ENCODE measurements around the gene LARGE1. TPM values are rescaled to one million over a fixed set of nuclear protein-coding genes. Genes with fewer than 3 reads are reported as not detected.

Gene LARGE1
- total and polyA plus RNA-seq, 5 donors: 23.8 to 100.0 (median 73.1) TPM

DNA sequence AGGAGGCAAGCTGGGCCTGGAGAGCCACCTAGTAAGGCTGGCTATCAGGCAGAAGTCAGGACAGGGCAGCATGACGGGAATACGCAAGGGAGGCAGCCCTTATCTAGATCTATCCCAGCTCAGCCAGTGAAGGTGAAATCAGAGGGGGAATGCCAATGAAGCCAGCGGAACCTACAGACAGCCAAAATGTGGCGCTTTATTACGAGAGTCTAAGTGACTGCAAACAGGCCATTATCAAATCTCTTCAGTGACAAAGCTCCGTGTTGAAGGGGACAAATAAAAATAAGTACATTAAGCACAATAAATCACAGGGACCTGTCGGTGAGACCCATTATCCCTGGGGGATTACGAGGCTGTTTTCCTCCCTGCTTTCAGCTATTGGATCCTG lies 22.8 kb downstream of the LARGE1 start:
- DNase-seq (no peak), ATAC-seq (peak; percentile 49 to 52)
- Histone ChIP-seq H3K27me3 (ENCODE audit: control insufficient read depth, insufficient read depth) (no peaks in the 10 kb centered on the region), H3K27ac (ENCODE audit: low read length) (peak overlapping the region; percentile 12), H3K4me3 (ENCODE audit: low read length) (no peak overlapping the region), H3K9me3 (ENCODE audit: control insufficient read depth, low read length) (no peaks in the 10 kb centered on the region), H3K4me1 (ENCODE audit: control insufficient read depth, insufficient read depth, low read length) (peaks cover 13% of the 10 kb centered on the region)
- intact Hi-C loops (cut with DNase I): no loop called here
- WGBS: 58% methylated on average over 8 of the region's 8 CpGs

DNA sequence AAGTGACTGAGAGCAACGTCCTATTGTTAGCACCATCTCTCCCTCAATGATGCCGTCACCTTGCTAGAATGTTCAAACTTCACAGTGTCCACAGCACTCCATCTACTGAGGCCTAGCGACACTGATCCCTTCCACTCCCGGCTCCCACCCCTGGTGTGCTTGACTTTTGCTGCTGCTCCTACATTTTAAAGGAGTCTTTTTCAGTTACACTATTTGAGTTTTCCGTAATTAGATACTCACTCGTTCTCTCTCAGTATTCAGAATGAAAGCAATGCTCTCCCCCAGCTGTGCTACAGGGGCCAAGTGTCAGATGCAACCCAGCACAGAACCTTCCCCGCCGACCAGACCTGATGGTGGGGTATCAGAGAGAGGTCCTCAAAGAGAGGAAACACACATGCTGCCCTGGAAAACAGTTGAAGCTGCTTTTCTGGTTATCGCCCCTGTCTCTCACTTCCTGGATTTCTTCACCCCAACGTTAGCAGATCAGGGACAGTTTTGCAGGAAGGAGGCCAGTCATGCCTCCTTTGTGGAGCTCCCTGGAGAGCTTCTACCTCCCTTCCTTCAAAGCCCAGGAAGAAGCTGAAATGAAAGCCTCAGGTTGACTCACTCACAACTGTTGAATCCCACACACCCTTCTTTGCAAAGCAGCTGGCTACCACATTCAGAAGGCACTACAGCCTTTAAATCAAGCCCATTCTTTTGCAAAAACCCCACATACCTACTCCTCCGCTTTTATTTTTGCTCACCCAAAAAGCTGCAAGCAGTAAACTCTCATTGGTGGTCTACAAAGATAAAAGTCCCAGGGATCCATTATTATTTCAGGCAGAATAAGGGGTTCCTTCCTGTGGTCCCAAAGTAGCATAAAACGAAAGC lies 23.5 kb downstream of the LARGE1 start:
- intact Hi-C loops (cut with DNase I): no loop called here
- Histone ChIP-seq H3K4me1 (ENCODE audit: control insufficient read depth, insufficient read depth, low read length) (peaks cover 15% of the 10 kb centered on the region), H3K27me3 (ENCODE audit: control insufficient read depth, insufficient read depth) (no peaks in the 10 kb centered on the region), H3K27ac (ENCODE audit: low read length) (peak overlapping the region; percentile 12), H3K9me3 (ENCODE audit: control insufficient read depth, low read length) (no peaks in the 10 kb centered on the region), H3K4me3 (ENCODE audit: low read length) (no peak overlapping the region)
- no peak for DNase-seq
- peak in 1 of 2 donors; percentile 18 for ATAC-seq
- WGBS: 75% methylated on average over 12 of the region's 12 CpGs

DNA sequence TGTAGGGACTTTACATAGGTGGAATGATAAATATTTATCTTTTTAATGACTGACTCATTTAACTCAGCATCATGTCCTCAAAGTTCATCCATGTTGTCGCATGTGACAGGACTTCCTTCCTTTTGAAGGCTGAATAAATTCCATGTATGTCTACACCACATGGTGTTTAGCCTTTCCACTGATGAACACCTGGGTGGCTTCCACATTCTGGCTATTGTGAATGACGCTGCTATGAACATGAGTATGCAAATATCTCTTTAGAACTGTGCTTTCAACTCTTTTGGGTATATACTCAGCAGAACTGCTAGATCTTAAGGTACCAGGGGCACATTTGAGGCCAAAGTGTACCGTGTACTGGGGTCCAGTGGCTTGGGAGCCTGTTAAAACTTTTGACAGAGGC lies 24.1 kb downstream of the LARGE1 start:
- H3K4me1 ChIP-seq (ENCODE audit: control insufficient read depth, insufficient read depth, low read length): peaks cover 15% of the 10 kb centered on the region
- ATAC-seq: no peak
- no peak for DNase-seq
- H3K27me3 ChIP-seq (ENCODE audit: control insufficient read depth, insufficient read depth): no peaks in the 10 kb centered on the region
- H3K4me3 ChIP-seq (ENCODE audit: low read length): no peak overlapping the region
- intact Hi-C loops (cut with DNase I): no loop called here
- 93% methylated on average over 3 of the region's 3 CpGs for WGBS
- H3K27ac ChIP-seq (ENCODE audit: low read length): no peak overlapping the region
- no peaks in the 10 kb centered on the region for H3K9me3 ChIP-seq (ENCODE audit: control insufficient read depth, low read length)

DNA sequence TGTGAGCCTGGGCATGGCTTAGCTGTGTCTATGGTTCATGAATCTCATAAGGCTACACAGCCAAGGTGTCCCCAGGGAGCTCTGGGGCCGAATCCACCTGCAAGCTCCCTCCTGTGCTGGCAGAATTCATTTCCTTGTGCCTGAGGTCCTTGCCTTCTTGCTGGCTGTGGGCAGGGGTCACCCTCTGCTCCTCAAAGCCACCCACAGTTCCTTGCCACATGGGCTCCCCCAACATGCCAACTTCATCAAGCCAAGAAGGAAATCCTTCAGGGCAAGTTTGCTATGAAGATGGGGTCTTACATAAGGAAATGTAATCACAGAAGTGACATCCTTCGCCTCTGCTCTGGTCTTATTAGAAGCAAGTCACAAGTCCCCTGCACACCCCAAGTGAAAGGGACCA lies 24.8 kb downstream of the LARGE1 start:
- no peak for ATAC-seq
- Histone ChIP-seq H3K27me3 (ENCODE audit: control insufficient read depth, insufficient read depth) (no peaks in the 10 kb centered on the region), H3K27ac (ENCODE audit: low read length) (no peak overlapping the region), H3K4me3 (ENCODE audit: low read length) (no peak overlapping the region), H3K9me3 (ENCODE audit: control insufficient read depth, low read length) (no peaks in the 10 kb centered on the region), H3K4me1 (ENCODE audit: control insufficient read depth, insufficient read depth, low read length) (peaks cover 15% of the 10 kb centered on the region)
- 99% methylated on average over 2 of the region's 2 CpGs for WGBS
- intact Hi-C loops (cut with DNase I): no loop called here
- DNase-seq: no peak

DNA sequence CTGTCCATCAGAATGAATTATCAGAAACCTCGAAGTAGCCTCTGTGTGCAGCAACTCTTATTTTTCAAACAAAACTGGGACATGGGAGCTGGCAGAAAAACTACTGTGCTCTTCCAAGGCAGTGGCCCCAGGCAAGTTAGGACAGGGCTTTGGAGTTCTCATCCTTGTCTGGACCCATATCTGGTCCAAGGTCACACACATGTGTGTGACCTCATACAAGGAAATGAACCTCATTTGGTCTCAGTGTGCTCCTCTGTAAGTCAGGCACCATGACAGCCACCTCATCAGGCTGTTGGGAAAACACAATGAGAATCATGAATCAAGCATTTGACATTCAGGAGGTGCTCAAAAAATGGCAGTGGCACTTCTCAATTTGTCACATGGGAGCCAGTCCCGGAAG lies 25.8 kb downstream of the LARGE1 start:
- intact Hi-C loops (cut with DNase I): no loop called here
- DNase-seq (no peak), ATAC-seq (no peak)
- Histone ChIP-seq H3K4me1 (ENCODE audit: control insufficient read depth, insufficient read depth, low read length) (peaks cover 19% of the 10 kb centered on the region), H3K9me3 (ENCODE audit: control insufficient read depth, low read length) (no peaks in the 10 kb centered on the region), H3K4me3 (ENCODE audit: low read length) (no peak overlapping the region), H3K27ac (ENCODE audit: low read length) (no peak overlapping the region), H3K27me3 (ENCODE audit: control insufficient read depth, insufficient read depth) (no peaks in the 10 kb centered on the region)
- WGBS: 80% methylated on average over 2 of the region's 2 CpGs

DNA sequence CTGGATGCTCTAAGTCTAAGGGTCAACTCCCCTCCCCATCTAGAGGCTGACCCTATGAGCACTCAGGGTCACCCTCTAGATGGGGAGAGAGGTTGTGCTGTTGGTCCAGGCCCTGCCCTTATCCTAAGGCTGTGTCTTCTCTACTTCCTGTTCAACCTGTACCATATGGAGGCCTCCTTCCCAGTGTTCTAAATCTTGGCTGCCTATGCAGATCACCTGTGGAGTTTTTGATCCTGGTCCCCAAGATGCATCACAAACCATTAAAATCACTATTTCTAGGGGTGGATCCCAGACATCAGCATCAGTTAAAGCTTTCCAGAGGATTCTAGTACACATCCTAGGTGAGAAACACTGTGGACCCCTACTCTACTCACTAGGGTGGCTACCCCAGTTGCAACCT lies 26.2 kb downstream of the LARGE1 start:
- no peaks in the 10 kb centered on the region for H3K27me3 ChIP-seq (ENCODE audit: control insufficient read depth, insufficient read depth)
- intact Hi-C loops (cut with DNase I): no loop called here
- ATAC-seq: no peak
- peaks cover 16% of the 10 kb centered on the region for H3K4me1 ChIP-seq (ENCODE audit: control insufficient read depth, insufficient read depth, low read length)
- DNase-seq: no peak
- no peak overlapping the region for H3K4me3 ChIP-seq (ENCODE audit: low read length)
- no peaks in the 10 kb centered on the region for H3K9me3 ChIP-seq (ENCODE audit: control insufficient read depth, low read length)
- H3K27ac ChIP-seq (ENCODE audit: low read length): no peak overlapping the region

DNA sequence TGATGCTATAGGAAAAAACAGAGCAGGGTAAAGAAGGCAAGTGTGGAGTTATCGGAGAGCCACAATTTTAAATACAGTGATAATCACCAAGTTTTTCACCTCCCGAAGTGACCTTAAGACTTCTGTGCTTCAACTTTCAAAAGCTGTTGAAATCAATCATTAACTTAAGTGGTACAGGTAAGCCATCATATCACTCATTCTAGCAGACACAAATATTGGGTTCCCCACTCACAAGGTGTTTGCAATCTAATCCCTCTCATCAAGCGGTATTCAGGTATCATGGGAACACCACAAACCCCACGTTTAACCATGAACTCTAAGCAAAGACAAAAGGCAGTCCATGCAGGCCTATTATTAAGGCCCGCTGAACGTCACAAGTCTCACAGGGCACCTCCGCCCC lies 26.8 kb downstream of the LARGE1 start:
- DNase-seq (no peak), ATAC-seq (no peak)
- intact Hi-C loops (cut with DNase I): no loop called here
- Histone ChIP-seq H3K27me3 (ENCODE audit: control insufficient read depth, insufficient read depth) (no peaks in the 10 kb centered on the region), H3K4me3 (ENCODE audit: low read length) (no peak overlapping the region), H3K9me3 (ENCODE audit: control insufficient read depth, low read length) (no peaks in the 10 kb centered on the region), H3K4me1 (ENCODE audit: control insufficient read depth, insufficient read depth, low read length) (peaks cover 16% of the 10 kb centered on the region), H3K27ac (ENCODE audit: low read length) (no peak overlapping the region)
- 96% methylated on average over 7 of the region's 7 CpGs for WGBS

DNA sequence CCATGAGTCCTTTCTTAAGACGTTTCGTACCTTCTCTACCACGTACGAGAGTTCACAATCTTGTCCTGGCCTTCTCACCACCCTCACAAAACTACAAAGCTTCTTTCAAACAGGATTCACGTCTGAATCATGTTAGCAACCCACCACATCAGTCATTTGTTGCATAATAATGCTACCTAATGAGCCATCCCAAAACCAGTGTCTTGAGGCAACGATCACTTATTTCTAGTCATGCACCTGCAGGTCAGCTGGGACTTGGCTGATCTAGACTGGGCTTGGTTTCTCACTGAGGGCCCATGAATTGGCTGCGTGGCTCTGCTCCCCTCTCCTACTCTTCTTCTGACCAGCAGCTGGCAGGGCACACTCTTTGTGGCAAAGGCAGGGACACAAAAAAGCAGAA lies 28.3 kb downstream of the LARGE1 start:
- no peak for ATAC-seq
- Histone ChIP-seq H3K27ac (ENCODE audit: low read length) (no peak overlapping the region), H3K9me3 (ENCODE audit: control insufficient read depth, low read length) (no peaks in the 10 kb centered on the region), H3K27me3 (ENCODE audit: control insufficient read depth, insufficient read depth) (no peaks in the 10 kb centered on the region), H3K4me3 (ENCODE audit: low read length) (no peak overlapping the region), H3K4me1 (ENCODE audit: control insufficient read depth, insufficient read depth, low read length) (peaks cover 10% of the 10 kb centered on the region)
- 90% methylated on average over 7 of the region's 7 CpGs for WGBS
- intact Hi-C loops (cut with DNase I): no loop called here
- no peak for DNase-seq

DNA sequence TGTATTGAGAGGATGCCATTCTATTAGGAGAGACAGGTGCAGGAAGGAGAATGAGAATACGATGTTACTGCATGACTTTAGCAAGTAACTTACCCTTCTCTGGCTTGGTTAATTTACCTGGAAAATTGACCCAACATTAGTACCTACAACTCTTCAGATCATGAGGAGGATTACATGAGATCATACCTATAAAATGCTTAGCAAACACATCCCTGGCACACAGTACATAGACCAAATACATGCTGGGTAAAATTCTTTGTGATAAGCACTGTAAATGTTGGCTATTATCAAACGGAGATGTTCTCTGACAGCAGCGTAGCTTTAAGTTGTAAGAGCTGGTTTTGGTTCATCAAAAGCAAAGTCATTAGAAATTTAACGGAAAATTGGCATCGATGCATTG lies 28.8 kb downstream of the LARGE1 start:
- ATAC-seq: no peak
- Histone ChIP-seq H3K27me3 (ENCODE audit: control insufficient read depth, insufficient read depth) (no peaks in the 10 kb centered on the region), H3K4me1 (ENCODE audit: control insufficient read depth, insufficient read depth, low read length) (peaks cover 6% of the 10 kb centered on the region), H3K4me3 (ENCODE audit: low read length) (no peak overlapping the region), H3K9me3 (ENCODE audit: control insufficient read depth, low read length) (no peaks in the 10 kb centered on the region), H3K27ac (ENCODE audit: low read length) (no peak overlapping the region)
- DNase-seq: no peak
- intact Hi-C loops (cut with DNase I): no loop called here
- 71% methylated on average over 5 of the region's 5 CpGs for WGBS

DNA sequence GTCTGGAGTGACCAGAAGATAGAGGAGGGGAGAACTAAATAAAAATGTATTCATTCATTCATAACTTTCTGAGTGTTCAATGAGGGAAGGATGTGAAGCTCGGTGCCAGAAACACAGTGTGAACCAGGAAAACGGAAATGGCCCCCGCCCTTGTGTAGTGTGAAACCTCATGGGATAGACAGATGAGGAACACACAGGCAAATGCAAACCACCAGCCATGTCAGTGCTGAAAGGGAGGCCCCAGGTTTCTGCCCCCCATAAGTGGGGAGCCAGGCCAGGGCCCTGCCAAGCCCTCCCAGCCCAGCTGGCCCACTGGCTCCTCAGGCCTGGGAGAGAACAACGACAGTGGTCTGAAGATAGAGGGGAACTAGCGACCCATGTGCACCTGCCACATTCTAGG lies 30.5 kb downstream of the LARGE1 start:
- intact Hi-C loops (cut with DNase I): no loop called here
- Histone ChIP-seq H3K4me1 (ENCODE audit: control insufficient read depth, insufficient read depth, low read length) (peaks cover 6% of the 10 kb centered on the region), H3K9me3 (ENCODE audit: control insufficient read depth, low read length) (no peaks in the 10 kb centered on the region), H3K27me3 (ENCODE audit: control insufficient read depth, insufficient read depth) (no peaks in the 10 kb centered on the region), H3K27ac (ENCODE audit: low read length) (no peak overlapping the region), H3K4me3 (ENCODE audit: low read length) (no peak overlapping the region)
- ATAC-seq (peak; percentile 27 to 79), DNase-seq (no peak)
- WGBS: 67% methylated on average over 5 of the region's 5 CpGs

DNA sequence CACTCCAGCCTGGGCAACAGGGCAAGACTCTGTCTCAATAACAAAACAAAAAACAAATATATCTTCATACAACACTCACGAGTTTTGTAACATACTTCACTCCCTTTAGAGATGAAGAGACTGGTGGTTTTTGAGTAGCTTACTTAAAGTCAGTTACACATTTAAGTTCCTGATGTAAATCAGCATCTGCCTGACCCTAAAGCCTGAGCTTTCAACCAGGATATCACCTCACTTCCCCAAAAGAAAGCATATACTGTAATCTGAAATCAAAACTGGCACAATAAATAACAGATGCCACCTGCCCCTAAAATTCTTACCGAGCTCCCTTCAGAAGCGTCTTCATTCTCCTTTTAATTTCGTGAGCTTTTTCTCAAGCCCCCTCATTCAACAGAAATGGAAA lies 31.5 kb downstream of the LARGE1 start:
- H3K27me3 ChIP-seq (ENCODE audit: control insufficient read depth, insufficient read depth): no peaks in the 10 kb centered on the region
- no peak overlapping the region for H3K27ac ChIP-seq (ENCODE audit: low read length)
- H3K9me3 ChIP-seq (ENCODE audit: control insufficient read depth, low read length): no peaks in the 10 kb centered on the region
- no peak overlapping the region for H3K4me3 ChIP-seq (ENCODE audit: low read length)
- 59% methylated on average over 4 of the region's 4 CpGs for WGBS
- intact Hi-C loops (cut with DNase I): no loop called here
- H3K4me1 ChIP-seq (ENCODE audit: control insufficient read depth, insufficient read depth, low read length): peaks cover 6% of the 10 kb centered on the region
- no peak for ATAC-seq
- DNase-seq: no peak

DNA sequence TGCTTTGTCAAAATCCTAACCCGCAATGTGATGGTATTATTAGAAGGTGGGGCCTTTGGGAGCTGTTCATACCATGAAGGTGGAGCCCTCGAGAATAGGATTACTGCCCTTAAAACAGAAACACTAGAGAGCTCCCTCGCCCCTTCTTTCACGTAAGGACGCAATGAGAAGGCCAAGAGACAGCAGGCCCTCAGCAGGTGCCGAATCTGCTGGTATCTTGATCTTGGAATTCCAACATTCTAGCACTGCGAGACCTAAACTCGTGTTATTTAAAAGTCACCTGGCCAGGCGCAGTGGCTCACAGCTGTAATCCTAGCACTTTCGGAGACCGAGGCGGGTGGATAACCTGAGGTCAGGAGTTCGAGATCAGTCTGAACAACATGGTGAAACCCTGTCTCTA lies 33.1 kb downstream of the LARGE1 start:
- WGBS: 95% methylated on average over 13 of the region's 13 CpGs
- no peak for ATAC-seq
- Histone ChIP-seq H3K27ac (ENCODE audit: low read length) (no peak overlapping the region), H3K4me1 (ENCODE audit: control insufficient read depth, insufficient read depth, low read length) (peaks cover 5% of the 10 kb centered on the region), H3K4me3 (ENCODE audit: low read length) (no peak overlapping the region), H3K27me3 (ENCODE audit: control insufficient read depth, insufficient read depth) (no peaks in the 10 kb centered on the region), H3K9me3 (ENCODE audit: control insufficient read depth, low read length) (no peaks in the 10 kb centered on the region)
- DNase-seq: no peak
- intact Hi-C loops (cut with DNase I): no loop called here

Data from right cardiac atrium (tissue), 5 donors.